Stimulated activated CD8-positive, alpha-beta memory T cell treated with anti-CD3 and anti-CD28 coated beads, Interleukin-4, amount 100 ng/mL, for 48 hours (primary cell): ENCODE results near the gene LMBRD2.
"Not testable (repeated sequence)": the region's sequence is repeated elsewhere in the genome, so short reads cannot be mapped to it uniquely, and the experiment has no call there.

Experiments
- DNase-seq: peaks from one replicate; pipeline ENCODE4 v3.0.0-alpha.2; 2020

Gene LMBRD2

GRCh38 chr5:36160617-36161016 lies 8.9 kb upstream of the LMBRD2 start:
- DNase-seq, result no peak

- no peak for DNase-seq
These were observed 6.5 kb upstream of the LMBRD2 start for GRCh38 chr5:36158144-36158543.

- DNase-seq, result no peak
These were observed 4.9 kb upstream of the LMBRD2 start for GRCh38 chr5:36156619-36157018.

GRCh38 chr5:36156121-36156601 lies 4.5 kb upstream of the LMBRD2 start:
- DNase-seq, result no peak

GRCh38 chr5:36155291-36155690 lies 3.6 kb upstream of the LMBRD2 start:
- no peak for DNase-seq

- DNase-seq, result no peak
These were observed 2.0 kb upstream of the LMBRD2 start for GRCh38 chr5:36153726-36154125.

- no peak for DNase-seq
These were observed 1.6 kb upstream of the LMBRD2 start for GRCh38 chr5:36153298-36153677.

- DNase-seq, result no peak
These were observed 924 bp upstream of the LMBRD2 start for GRCh38 chr5:36152324-36153297.

GRCh38 chr5:36150676-36151433 lies 832 bp downstream of the LMBRD2 start:
- peak; percentile 74 for DNase-seq

- DNase-seq, result no peak
These were observed 4.0 kb downstream of the LMBRD2 start for GRCh38 chr5:36147681-36148080.

- DNase-seq, result no peak
These were observed 5.3 kb downstream of the LMBRD2 start for GRCh38 chr5:36146390-36146789.

GRCh38 chr5:36145311-36145710 lies 6.4 kb downstream of the LMBRD2 start:
- DNase-seq, result no peak

- DNase-seq, result no peak
These were observed 12.6 kb downstream of the LMBRD2 start for GRCh38 chr5:36138900-36139683.

- DNase-seq, result no peak
These were observed 15.1 kb downstream of the LMBRD2 start for GRCh38 chr5:36136581-36136980.

- no peak for DNase-seq
These were observed 15.7 kb downstream of the LMBRD2 start for GRCh38 chr5:36135988-36136387.

GRCh38 chr5:36133009-36133408 lies 18.7 kb downstream of the LMBRD2 start:
- DNase-seq, result not testable (repeated sequence)

GRCh38 chr5:36129666-36130065 lies 22.0 kb downstream of the LMBRD2 start:
- not testable (repeated sequence) for DNase-seq

- no peak for DNase-seq
These were observed 22.9 kb downstream of the LMBRD2 start for GRCh38 chr5:36128795-36129194.

- DNase-seq, result no peak
These were observed 25.8 kb downstream of the LMBRD2 start for GRCh38 chr5:36125868-36126267.

- DNase-seq, result no peak
These were observed 40.4 kb downstream of the LMBRD2 start for GRCh38 chr5:36111238-36111637.

GRCh38 chr5:36108758-36109460 lies 42.8 kb downstream of the LMBRD2 start:
- no peak for DNase-seq

- DNase-seq, result no peak
These were observed 45.9 kb downstream of the LMBRD2 start for GRCh38 chr5:36105819-36106218.
